Stimulated activated CD8-positive, alpha-beta memory T cell treated with anti-CD3 and anti-CD28 coated beads, Interleukin-12 subunit alpha, Interleukin-12 subunit beta, amount 100 ng/mL, for 24 hours (primary cell): ENCODE results near the gene TBX2.

ENCODE experiments used
- DNase-seq: peaks from one replicate; pipeline ENCODE4 v3.0.0-alpha.2; 2020; ENCODE audit errors: extremely low read depth

TBX2 gene

GRCh38 chr17:61402073-61402541 is 2.5 kb downstream of the TBX2 start:
- no peak for DNase-seq

- DNase-seq, result no peak
Observed at GRCh38 chr17:61402978-61403800, 3.5 kb downstream of the TBX2 start.

DNA sequence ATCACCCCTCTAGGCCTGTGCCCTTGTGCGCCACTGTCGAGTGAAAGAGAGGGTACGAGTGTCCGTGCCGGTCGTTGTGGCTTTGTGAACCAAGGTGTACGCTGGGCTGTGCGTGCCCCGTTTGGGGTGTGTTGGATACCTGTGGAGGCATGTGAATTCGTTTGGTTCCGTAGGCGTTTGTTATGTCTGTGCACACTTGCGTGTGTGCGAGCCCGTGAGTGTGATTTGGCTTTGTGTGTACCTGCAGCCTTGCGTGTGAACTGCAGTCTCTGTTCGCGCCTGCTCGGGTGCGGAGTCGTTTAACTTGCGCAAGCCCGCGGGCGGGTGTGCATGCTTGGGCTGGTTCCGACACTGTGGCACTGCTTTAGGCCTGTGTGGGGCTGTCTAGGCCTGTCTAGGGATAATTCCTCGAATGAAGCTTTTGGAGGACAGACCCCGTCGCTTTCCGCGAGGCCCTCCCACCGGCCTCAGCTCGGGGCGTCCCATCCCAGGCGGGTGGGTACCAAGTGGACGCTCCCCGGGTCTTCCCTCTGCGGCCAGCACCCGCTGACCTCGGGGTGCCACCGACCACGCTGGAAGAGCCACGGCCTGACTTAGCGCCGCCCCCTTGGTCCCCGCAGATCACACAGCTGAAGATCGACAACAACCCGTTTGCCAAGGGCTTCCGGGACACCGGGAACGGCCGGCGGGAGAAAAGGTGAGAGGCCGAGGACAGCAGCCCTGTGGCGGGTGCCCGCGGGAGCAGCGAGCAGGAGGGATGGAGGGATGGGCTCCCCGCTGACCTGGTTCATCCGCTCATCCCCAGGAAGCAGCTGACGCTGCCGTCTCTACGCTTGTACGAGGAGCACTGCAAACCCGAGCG is 4.4 kb downstream of the TBX2 start:
- no peak for DNase-seq

GRCh38 chr17:61404663-61404912 is 4.9 kb downstream of the TBX2 start:
- DNase-seq, result no peak

GRCh38 chr17:61404913-61405685 is 5.5 kb downstream of the TBX2 start:
- DNase-seq, result no peak

DNA sequence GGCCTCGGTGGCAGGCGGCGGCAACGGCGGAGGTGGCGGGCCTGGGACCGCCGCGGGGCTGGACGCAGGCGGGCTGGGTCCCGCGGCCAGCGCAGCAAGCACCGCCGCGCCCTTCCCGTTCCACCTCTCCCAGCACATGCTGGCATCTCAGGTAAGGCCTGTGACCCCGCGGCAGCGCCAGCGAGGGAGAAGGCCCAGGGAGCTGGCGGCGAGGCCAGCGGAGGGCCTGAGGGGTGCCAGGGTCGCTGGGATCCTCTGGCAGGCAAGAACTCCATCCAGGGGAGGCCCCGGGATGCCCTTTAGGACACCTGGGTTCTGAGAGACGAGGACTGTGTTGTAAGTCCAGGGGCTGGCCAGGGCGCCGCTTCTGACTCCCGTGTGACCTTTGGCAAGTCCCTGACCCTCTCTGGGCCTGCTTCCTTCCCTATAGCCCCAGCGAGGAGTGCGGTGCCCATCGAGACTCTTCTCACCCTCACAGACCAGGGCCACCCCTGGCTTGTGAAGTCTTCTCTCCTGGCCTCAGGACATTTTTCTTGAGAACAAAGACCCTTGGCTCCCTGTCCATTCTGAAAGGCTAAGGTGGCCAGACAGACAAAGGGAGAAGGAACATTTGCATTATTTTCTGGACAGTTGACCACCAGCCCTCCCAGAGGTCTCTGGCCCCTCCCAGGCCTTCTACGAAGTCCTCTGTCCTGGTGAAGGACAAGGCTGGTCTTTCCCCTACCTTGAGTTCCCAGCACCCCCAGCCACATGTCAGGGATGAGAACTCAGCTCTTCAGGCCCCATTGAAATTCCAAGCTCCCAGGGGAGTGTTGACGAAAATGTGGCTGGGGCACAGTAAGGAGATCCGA is 6.3 kb downstream of the TBX2 start:
- DNase-seq, result no peak

DNA sequence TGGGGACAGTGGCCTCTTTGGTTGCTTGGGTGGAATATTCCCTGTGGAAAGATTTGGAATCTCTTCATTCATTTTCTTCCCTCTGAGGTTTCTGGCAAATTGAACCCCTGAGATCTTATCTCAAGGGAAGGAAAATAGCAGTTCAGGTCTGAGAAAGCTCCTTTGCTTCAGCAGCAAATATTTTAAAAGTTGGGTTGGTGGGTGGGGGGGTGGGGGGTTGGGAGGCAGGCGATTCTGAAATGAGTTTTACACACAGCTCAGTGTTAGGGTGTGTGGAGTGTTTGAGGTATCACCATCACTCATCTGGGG is 6.8 kb downstream of the TBX2 start:
- no peak for DNase-seq

DNA sequence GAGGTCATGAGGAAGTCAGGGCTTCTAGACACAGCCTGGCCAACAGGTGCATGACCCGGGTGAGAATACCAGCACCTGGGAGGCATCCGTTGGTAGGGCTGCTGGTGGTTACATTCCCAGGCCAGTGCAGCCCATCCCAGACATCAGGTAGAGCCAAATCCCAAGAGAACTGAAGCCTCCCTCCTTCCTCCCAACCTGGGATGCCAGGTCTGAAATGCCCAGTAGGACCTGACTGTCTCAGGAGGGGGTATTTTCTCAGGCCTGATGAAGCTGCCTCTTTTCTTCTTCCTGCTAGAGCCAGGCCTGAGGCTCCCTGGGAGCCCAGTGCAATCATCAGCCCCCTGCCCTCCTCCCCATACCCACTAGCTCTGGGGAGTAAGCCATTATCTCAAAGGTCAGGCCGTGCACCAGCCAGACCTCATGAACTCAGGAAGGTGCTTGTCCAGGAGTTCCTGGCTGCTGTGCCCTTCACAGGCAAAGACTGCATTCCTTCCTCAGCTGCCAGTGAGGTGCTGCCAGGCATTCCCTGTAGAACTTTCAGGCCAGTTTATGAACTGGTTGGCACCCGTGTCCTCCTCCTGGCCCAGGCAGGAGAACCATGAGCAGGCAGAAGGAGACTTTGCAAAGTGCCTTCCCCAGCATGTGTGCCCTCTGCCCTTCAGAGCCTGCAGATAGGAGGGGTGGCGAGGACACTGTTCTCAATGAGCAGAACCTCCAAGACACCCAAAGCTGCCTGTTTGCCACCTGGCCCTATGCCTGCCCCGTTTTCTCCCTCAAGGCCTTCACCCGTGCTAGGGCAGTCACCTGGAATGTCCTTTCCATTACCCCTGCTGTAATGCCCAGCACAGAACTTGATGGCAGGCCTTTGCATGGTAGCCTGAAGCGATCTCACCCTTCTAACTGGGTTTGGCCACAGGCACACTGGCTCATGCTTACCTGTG is 7.6 kb downstream of the TBX2 start:
- DNase-seq, result no peak

GRCh38 chr17:61408151-61409041 is 8.8 kb downstream of the TBX2 start:
- DNase-seq, result no peak

DNA sequence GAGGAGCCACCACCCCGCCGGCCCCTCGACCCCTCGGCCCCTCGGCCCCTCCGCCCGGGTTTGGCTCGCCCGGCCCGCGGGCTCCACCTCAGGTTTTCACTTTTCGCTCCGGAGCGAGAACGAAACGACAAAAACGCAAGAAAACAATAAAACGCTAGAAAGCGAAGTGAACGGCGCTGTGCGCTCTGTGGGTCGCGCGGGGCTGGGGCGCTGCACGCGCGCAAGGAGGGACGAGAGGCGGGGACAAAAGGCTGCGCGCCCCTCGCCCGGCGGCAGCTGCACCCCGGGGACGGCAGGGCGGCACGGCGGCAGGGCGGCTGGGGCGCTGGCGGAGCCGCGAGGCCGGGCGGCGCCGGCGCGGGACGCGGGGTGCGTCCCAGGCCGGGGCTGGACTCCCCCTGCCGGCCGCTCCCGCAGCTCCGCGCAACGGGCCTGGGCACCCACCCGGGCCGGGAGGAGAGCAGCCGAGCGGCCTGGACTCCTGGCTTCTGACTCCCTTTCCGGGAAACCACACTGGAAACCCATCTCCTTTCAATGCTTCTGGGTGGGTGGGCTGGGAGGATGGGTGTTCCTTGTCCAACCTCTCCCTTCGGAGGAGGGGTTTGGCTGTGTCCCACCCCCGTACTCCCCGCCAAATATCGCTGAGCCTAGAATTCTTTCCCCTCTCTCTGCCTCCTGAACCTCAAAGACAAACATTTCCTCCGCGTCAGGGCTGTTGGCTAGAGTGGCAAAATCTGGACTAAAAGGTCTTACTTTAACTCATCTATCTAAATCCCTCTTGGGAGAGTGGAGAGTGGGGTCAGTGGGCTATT is 9.9 kb downstream of the TBX2 start:
- DNase-seq, result no peak

GRCh38 chr17:61410141-61411010 is 10.7 kb downstream of the TBX2 start:
- no peak for DNase-seq

DNA sequence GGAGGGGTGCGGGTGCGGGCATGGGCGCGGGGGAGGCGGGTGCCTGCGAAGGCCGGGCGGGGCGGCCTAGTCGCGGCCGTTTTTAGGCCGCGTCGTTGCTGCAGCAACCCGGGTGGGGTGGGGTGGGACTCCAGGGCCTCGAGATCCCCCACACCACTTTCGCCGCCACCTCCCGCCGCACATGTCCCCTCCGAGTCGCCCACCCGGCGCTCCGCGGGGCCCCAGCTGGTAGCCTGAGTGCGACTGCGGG is 11.3 kb downstream of the TBX2 start:
- no peak for DNase-seq

GRCh38 chr17:61411261-61412142 is 11.9 kb downstream of the TBX2 start:
- DNase-seq, result no peak

- no peak for DNase-seq
Observed at GRCh38 chr17:61412143-61412859, 12.7 kb downstream of the TBX2 start.

DNA sequence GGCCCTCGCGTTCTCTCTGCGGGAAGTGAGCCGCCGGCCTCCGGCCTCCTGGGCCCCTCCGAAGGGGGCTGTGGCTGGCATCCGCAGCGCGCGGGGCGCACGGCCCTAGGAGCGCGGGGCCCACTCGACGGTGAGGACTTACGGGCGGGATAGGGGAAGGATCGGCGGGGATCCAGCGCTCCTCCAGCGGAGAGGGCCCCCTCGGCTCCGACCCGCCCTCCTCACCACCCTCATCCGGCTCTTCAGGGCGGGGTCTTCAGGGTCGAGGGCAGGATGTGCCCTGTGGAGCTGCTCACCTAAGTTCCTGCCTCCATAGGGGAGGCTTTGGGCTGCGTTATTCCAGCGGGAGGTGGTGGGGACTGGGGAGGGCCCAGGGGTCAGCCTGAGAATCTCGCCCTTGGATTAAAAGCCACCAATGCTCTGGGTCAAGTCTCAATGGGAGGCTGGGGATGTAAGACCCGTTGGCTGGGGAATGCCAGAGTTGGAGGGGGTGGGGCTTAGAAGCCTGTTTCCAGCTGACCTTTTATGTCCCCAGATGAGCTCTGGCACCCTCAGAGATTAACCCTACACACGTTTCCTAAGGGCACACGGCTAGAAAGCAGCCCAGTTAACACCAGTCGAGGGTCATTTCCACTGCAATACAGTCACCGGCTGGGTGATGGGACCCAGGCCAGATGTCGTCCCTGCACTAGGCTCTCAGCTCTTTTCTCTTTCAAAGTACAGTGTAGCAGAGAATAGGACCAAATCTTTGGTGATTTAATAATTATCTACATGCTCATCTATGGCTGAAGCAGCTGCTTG is 13.4 kb downstream of the TBX2 start:
- no peak for DNase-seq
